B cell (primary cell): ENCODE data around the gene PPT2. TPM values are rescaled to one million over a fixed set of nuclear protein-coding genes. Genes with fewer than 3 reads are reported as not detected.

Experiments used
- ATAC-seq: fragments of 200-7000 bp; cut with Tn5 transposase; one replicate; pipeline ENCODE4 v1.10.0; 2021; ENCODE audit warnings: low read depth, mild to moderate bottlenecking, moderate number of reproducible peaks, moderate library complexity
- CTCF ChIA-PET: fragments of 350-600 bp; sonication (Branson Sonifier 250); formaldehyde crosslinking; loops from one replicate; lab custom pipeline; 2021; ENCODE audit warnings: antibody characterized with exemption, inconsistent platforms; lab: Charles Lee
- POLR2A ChIA-PET: fragments of 350-600 bp; sonication (Branson Sonifier 250); formaldehyde crosslinking; loops from one replicate; lab custom pipeline; 2021; ENCODE audit warnings: antibody characterized with exemption; lab: Charles Lee
- DNase-seq: peaks from one replicate; pipeline ENCODE4 v3.0.0; 2013
- H2AFZ ChIP-seq: 2 replicates; pipeline ENCODE4 v1.6.1; 2012; ENCODE audit warnings: mild to moderate bottlenecking, low read depth, low read length; ENCODE audit not compliant: insufficient read depth, poor library complexity, severe bottlenecking
- H3K27ac ChIP-seq, 2 donors: 1 replicate in 1 of 2; 2 replicates in 1 of 2; pipeline ENCODE4 v1.5.1; 2012 to 2013; ENCODE audit warnings: low read length in 2 of 2, mild to moderate bottlenecking in 2 of 2, moderate library complexity in 1 of 2
- H3K27me3 ChIP-seq, 4 experiments: fragments of 200-600 bp in 1 of 4; sonication (generic) in 1 of 4; replicated peaks in 1 of 4; 1 replicate in 2 of 4; 2 replicates in 2 of 4; pipeline versions ENCODE4 v1.6.1 to v1.7.0; 2013 to 2016; ENCODE audit warnings: low read length in 3 of 4, mild to moderate bottlenecking in 2 of 4, mixed read lengths in 1 of 4, moderate library complexity in 1 of 4; ENCODE audit not compliant: insufficient read depth in 4 of 4, control insufficient read depth in 3 of 4; ENCODE audit errors: control extremely low read depth in 1 of 4
- H3K36me3 ChIP-seq, 2 experiments: replicated peaks in 1 of 2; 1 replicate in 1 of 2; 2 replicates in 1 of 2; pipeline versions ENCODE4 v1.6.1 to v1.7.1; 2013; ENCODE audit warnings: low read length in 1 of 2; ENCODE audit not compliant: insufficient read depth in 2 of 2, control insufficient read depth in 1 of 2; ENCODE audit errors: control extremely low read depth in 1 of 2, extremely low read depth in 1 of 2
- H3K4me1 ChIP-seq, 2 donors: fragments of 200-600 bp in 1 of 2; sonication (generic) in 1 of 2; 1 replicate in 1 of 2; 2 replicates in 1 of 2; pipeline versions ENCODE4 v1.5.1 to v1.6.1; 2013 to 2017; ENCODE audit warnings: low read length in 2 of 2; ENCODE audit not compliant: control insufficient read depth in 2 of 2, insufficient read depth in 2 of 2
- H3K4me2 ChIP-seq: replicated peaks from 2 replicates; pipeline ENCODE3; 2012; ENCODE audit warnings: mild to moderate bottlenecking, low read depth, low read length; ENCODE audit not compliant: poor library complexity, severe bottlenecking
- H3K4me3 ChIP-seq, 5 experiments: fragments of 200-600 bp in 1 of 5; sonication (generic) in 1 of 5; 1 replicate in 3 of 5; 2 replicates in 2 of 5; pipeline versions ENCODE4 v1.5.1 to v1.7.0; 2011 to 2016; ENCODE audit warnings: low read length in 4 of 5, mild to moderate bottlenecking in 4 of 5, low read depth in 2 of 5, control low read depth in 1 of 5, moderate library complexity in 1 of 5; ENCODE audit not compliant: insufficient read depth in 1 of 5; ENCODE audit errors: control extremely low read depth in 1 of 5, extremely low read depth in 1 of 5
- H3K79me2 ChIP-seq: fragments of 200-600 bp; sonication (generic); one replicate; pipeline ENCODE4 v1.6.0; 2016; ENCODE audit warnings: low read length; ENCODE audit not compliant: control insufficient read depth, insufficient read depth
- H3K9ac ChIP-seq: fragments of 200-600 bp; sonication (generic); 2 replicates; pipeline ENCODE4 v1.6.1; 2017; ENCODE audit warnings: mild to moderate bottlenecking, low read length, moderate library complexity
- H3K9me3 ChIP-seq, 3 donors: one replicate each; pipeline versions ENCODE4 v1.6.1 to v1.7.1; 2013; ENCODE audit warnings: low read length in 2 of 3; ENCODE audit not compliant: control insufficient read depth in 2 of 3, insufficient read depth in 1 of 3; ENCODE audit errors: control extremely low read depth in 1 of 3
- H4K20me1 ChIP-seq: 2 replicates; pipeline ENCODE4 v1.6.0; 2012; ENCODE audit warnings: mild to moderate bottlenecking, low read length; ENCODE audit not compliant: insufficient read depth, control insufficient read depth, poor library complexity, severe bottlenecking
- H3K27ac Mint-ChIP-seq: one replicate; pipeline ENCODE4 v1.8.0; 2021; ENCODE audit warnings: mixed read lengths
- H3K27me3 Mint-ChIP-seq: one replicate; pipeline ENCODE4 v1.8.0; 2021; ENCODE audit warnings: mixed read lengths
- H3K4me1 Mint-ChIP-seq: one replicate; pipeline ENCODE4 v1.8.0; 2021; ENCODE audit warnings: mixed read lengths
- H3K4me3 Mint-ChIP-seq: one replicate; pipeline ENCODE4 v1.8.0; 2021; ENCODE audit warnings: mixed read lengths
- H3K9me3 Mint-ChIP-seq: one replicate; pipeline ENCODE4 v1.8.0; 2022; ENCODE audit warnings: mixed read lengths; ENCODE audit not compliant: insufficient read depth
- EZH2 ChIP-seq: IDR thresholded peaks from 2 replicates; pipeline ENCODE4 v1.6.1; 2012; ENCODE audit warnings: borderline replicate concordance, low read depth, mild to moderate bottlenecking, moderate library complexity, low read length; ENCODE audit not compliant: insufficient read depth, poor library complexity, severe bottlenecking
- WGBS: methylation state at CpG from one replicate; pipeline ENCODE4 v1.1.5; 2013; ENCODE audit warnings: missing lambda C conversion rate; ENCODE audit not compliant: insufficient coverage; 5-methylcytosine and 5-hydroxymethylcytosine counted together
- intact Hi-C: fragments of 100-400 bp; cut with micrococcal nuclease; formaldehyde crosslinking; loops from one replicate; pipeline ENCODE4 v1.10.0; 2022
- polyA plus RNA-seq: library from polyadenylated mRNA; depleted of rRNA; stranded (reverse); fragments of >200 nt; gene quantifications from 2 replicates; pipeline ENCODE4 v1.2.3, GENCODE V29; 2012
- total RNA-seq, 2 donors: library from RNA; stranded (reverse); fragments of 120-200 nt in 1 of 2; gene quantifications; 1 replicate in 1 of 2; 2 replicates in 1 of 2; pipeline versions ENCODE4 v1.2.3 to v1.2.4, GENCODE V29; 2013 to 2022
- TF ChIP-seq, protein P1 (sequence below): fragments of 200-600 bp; IDR thresholded peaks from one replicate; pipeline ENCODE4 v1.8.0; 2022; ENCODE audit warnings: antibody characterized with exemption, mild to moderate bottlenecking

Gene PPT2
- total and polyA plus RNA-seq, 2 donors (not counting 1 experiment from before 2014, with no cell fraction given) = 1.2 to 4.2 TPM

DNA sequence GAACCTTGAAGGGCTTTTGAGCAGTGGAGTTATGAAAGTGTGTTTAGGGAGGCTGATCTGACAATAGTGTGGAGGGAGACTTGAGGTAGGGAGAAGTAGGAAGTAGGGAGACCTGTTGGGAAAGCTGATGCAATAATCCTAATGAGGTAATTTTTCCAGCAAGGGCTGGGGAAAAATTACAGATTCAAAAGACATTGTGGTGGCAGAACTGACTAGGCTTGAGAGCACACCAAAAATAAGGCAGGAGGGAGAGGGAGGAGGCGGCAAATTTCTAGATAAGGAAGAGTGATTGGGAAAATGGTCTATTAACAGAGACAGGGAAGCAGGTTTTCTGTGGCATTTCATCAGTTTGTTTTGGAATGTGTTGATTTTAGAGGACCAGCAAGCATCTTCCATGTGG is 7.7 kb upstream of the PPT2 start:
- no peaks in the 10 kb centered on the region for H3K79me2 ChIP-seq
- WGBS = 100% methylated on average over 1 of the region's 1 CpG
- no peak overlapping the region for H3K4me3 ChIP-seq
- ChIA-PET POLR2A (no interaction called here), CTCF (no interaction called here)
- H3K27me3 ChIP-seq = peaks cover 0 to 42% (median 26%) of the 10 kb centered on the region in 4 experiments
- no peak overlapping the region for H2AFZ ChIP-seq
- peaks cover 15 to 20% of the 10 kb centered on the region in 2 donors for H3K4me1 ChIP-seq
- intact Hi-C loops = no loop called here
- H3K4me2 ChIP-seq = no peak overlapping the region
- no peaks in the 10 kb centered on the region for H3K36me3 ChIP-seq
- H4K20me1 ChIP-seq = no peaks in the 10 kb centered on the region
- Mint-ChIP-seq H3K9me3 (no peaks in the 10 kb centered on the region), H3K27ac (no peak overlapping the region), H3K27me3 (peaks cover 57% of the 10 kb centered on the region), H3K4me3 (no peak overlapping the region), H3K4me1 (peaks cover 25% of the 10 kb centered on the region)
- TF ChIP-seq, protein P1, sequence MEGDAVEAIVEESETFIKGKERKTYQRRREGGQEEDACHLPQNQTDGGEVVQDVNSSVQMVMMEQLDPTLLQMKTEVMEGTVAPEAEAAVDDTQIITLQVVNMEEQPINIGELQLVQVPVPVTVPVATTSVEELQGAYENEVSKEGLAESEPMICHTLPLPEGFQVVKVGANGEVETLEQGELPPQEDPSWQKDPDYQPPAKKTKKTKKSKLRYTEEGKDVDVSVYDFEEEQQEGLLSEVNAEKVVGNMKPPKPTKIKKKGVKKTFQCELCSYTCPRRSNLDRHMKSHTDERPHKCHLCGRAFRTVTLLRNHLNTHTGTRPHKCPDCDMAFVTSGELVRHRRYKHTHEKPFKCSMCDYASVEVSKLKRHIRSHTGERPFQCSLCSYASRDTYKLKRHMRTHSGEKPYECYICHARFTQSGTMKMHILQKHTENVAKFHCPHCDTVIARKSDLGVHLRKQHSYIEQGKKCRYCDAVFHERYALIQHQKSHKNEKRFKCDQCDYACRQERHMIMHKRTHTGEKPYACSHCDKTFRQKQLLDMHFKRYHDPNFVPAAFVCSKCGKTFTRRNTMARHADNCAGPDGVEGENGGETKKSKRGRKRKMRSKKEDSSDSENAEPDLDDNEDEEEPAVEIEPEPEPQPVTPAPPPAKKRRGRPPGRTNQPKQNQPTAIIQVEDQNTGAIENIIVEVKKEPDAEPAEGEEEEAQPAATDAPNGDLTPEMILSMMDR = no peak
- no peak for TF ChIP-seq EZH2
- peaks cover 0 to 16% (median 3%) of the 10 kb centered on the region in 3 donors for H3K9me3 ChIP-seq
- no peak for ATAC-seq
- DNase-seq = no peak
- H3K9ac ChIP-seq = no peak overlapping the region
- no peak overlapping the region for H3K27ac ChIP-seq

DNA sequence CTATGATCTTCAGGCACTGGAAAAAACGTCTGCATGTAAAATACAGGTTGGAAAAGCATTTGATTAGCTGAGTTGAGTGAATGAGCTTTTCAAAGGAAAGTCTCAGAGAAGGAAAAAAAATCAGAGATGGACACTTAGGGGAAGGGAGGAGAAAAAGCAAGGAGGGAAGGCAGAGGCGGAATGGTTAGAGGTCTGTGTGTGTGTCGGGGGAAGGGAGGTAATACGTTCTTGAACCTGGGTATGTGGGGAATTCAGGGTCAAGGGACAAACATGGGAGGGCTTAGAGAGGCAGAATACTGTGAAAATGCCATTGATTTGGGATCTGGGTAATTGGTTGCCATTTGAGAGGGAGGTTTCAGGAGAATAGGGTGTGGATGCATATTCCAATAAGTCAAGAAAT is 7.3 kb upstream of the PPT2 start:
- WGBS = 73% methylated on average over 4 of the region's 4 CpGs
- intact Hi-C loops = no loop called here
- Histone ChIP-seq H3K9ac (no peak overlapping the region), H3K4me1 (peaks cover 15 to 20% of the 10 kb centered on the region in 2 donors), H4K20me1 (no peaks in the 10 kb centered on the region), H3K9me3 (peaks cover 0 to 16% (median 3%) of the 10 kb centered on the region in 3 donors), H2AFZ (no peak overlapping the region), H3K36me3 (no peaks in the 10 kb centered on the region), H3K27ac (no peak overlapping the region), H3K4me2 (no peak overlapping the region), H3K27me3 (peaks cover 0 to 43% (median 28%) of the 10 kb centered on the region in 4 experiments), H3K4me3 (no peak overlapping the region), H3K79me2 (no peaks in the 10 kb centered on the region)
- no peak overlapping the region for H3K27ac Mint-ChIP-seq
- TF ChIP-seq EZH2 = no peak
- TF ChIP-seq, protein P1 = no peak
- no peak overlapping the region for H3K4me3 Mint-ChIP-seq
- H3K9me3 Mint-ChIP-seq = no peaks in the 10 kb centered on the region
- CTCF ChIA-PET = no interaction called here
- POLR2A ChIA-PET = no interaction called here
- ATAC-seq (no peak), DNase-seq (no peak)
- H3K27me3 Mint-ChIP-seq = peaks cover 55% of the 10 kb centered on the region
- H3K4me1 Mint-ChIP-seq = peaks cover 26% of the 10 kb centered on the region
